ENCODE results near the gene WDR75. TPM values are rescaled to one million over a fixed set of nuclear protein-coding genes. Genes with fewer than 3 reads are reported as not detected.

Gene WDR75
- 39.7 and 42.8 TPM in 2 replicates for total RNA-seq

GRCh38 chr2:189440947-189441708 lies at the start of gene WDR75:
TSS of gene WDR75 (plus strand) at chr2:189441474. CDS start at chr2:189441493, 19 bp downstream.

Other genes starting within 250 kb of the WDR75 start
- gene SLC40A1, start 139.3 kb downstream of the WDR75 start, total RNA-seq = 22.6 and 69.0 TPM in 2 replicates
- gene ASNSD1, start 220.0 kb downstream of the WDR75 start, total RNA-seq = 60.2 and 65.7 TPM in 2 replicates
- gene ANKAR, start 233.2 kb downstream of the WDR75 start, total RNA-seq = 7.1 and 11.6 TPM in 2 replicates